ENCODE data around the gene ZNF385A.

GRCh38 chr12:54411391-54412241, 27.1 kb upstream of the ZNF385A start:
- TF ChIP-seq ZNF384 (IDR thresholded peaks at IDR 0.05), result no peak
- no peak for TF ChIP-seq FOXM1 (IDR thresholded peaks at IDR 0.05; ENCODE audit: borderline replicate concordance)
- no peak for TF ChIP-seq SP1 (IDR thresholded peaks at IDR 0.05)
- no peak for TF ChIP-seq NFRKB (IDR thresholded peaks at IDR 0.05)
- TF ChIP-seq SUZ12 (IDR thresholded peaks at IDR 0.05), result no peak
- TF ChIP-seq ARNT (IDR thresholded peaks at IDR 0.05), result no peak
- no peak for TF ChIP-seq HDGF (IDR thresholded peaks at IDR 0.05; ENCODE audit: borderline replicate concordance)
- TF ChIP-seq ELF4 (IDR thresholded peaks at IDR 0.05), result no peak
- no peak for TF ChIP-seq L3MBTL2 (conservative IDR thresholded peaks at IDR 0.05)
- no peak for TF ChIP-seq FOXK2 (IDR thresholded peaks at IDR 0.05)
- no peak for TF ChIP-seq TARDBP (IDR thresholded peaks at IDR 0.05)
- no peak for TF ChIP-seq FOXA1 (IDR thresholded peaks at IDR 0.05)

Measured in HEK293T (cell line).